HEK293 (cell line): Measurements from ENCODE around the gene C2orf81.

ENCODE experiments used
- ZNF214 ChIP-seq: fragments of 450-650 bp; formaldehyde crosslinking; IDR thresholded peaks from 2 replicates; pipeline ENCODE4 v1.5.1; 2017; ENCODE audit warnings: missing biosample characterization, mild to moderate bottlenecking, missing genetic modification characterization, borderline replicate concordance
- ZNF24 ChIP-seq: fragments of 450-650 bp; formaldehyde crosslinking; IDR thresholded peaks from 2 replicates; pipeline ENCODE4 v1.5.1; 2016; ENCODE audit warnings: missing biosample characterization, missing genetic modification characterization
- ZNF366 ChIP-seq: fragments of 450-650 bp; formaldehyde crosslinking; conservative IDR thresholded peaks from 2 replicates; pipeline ENCODE4 v1.5.1; 2016; ENCODE audit warnings: missing biosample characterization, missing genetic modification characterization
- ZNF48 ChIP-seq: fragments of 450-650 bp; formaldehyde crosslinking; IDR thresholded peaks from 2 replicates; pipeline ENCODE4 v1.5.1; 2016; ENCODE audit warnings: missing biosample characterization, missing genetic modification characterization
- ZNF792 ChIP-seq: fragments of 450-650 bp; formaldehyde crosslinking; IDR thresholded peaks from 2 replicates; pipeline ENCODE4 v1.5.1; 2016; ENCODE audit warnings: missing biosample characterization, missing genetic modification characterization
- TF ChIP-seq, protein P1 (sequence below): fragments of 450-650 bp; formaldehyde crosslinking; IDR thresholded peaks from 2 replicates; pipeline ENCODE4 v1.5.1; 2016; ENCODE audit warnings: missing biosample characterization, missing genetic modification characterization

- TF ChIP-seq, protein P1, sequence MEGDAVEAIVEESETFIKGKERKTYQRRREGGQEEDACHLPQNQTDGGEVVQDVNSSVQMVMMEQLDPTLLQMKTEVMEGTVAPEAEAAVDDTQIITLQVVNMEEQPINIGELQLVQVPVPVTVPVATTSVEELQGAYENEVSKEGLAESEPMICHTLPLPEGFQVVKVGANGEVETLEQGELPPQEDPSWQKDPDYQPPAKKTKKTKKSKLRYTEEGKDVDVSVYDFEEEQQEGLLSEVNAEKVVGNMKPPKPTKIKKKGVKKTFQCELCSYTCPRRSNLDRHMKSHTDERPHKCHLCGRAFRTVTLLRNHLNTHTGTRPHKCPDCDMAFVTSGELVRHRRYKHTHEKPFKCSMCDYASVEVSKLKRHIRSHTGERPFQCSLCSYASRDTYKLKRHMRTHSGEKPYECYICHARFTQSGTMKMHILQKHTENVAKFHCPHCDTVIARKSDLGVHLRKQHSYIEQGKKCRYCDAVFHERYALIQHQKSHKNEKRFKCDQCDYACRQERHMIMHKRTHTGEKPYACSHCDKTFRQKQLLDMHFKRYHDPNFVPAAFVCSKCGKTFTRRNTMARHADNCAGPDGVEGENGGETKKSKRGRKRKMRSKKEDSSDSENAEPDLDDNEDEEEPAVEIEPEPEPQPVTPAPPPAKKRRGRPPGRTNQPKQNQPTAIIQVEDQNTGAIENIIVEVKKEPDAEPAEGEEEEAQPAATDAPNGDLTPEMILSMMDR (tag by site-specific recombination), result no peak
- TF ChIP-seq ZNF792 (tag by site-specific recombination), result no peak
- no peak for TF ChIP-seq ZNF24 (tag by site-specific recombination)
- no peak for TF ChIP-seq ZNF366 (tag by site-specific recombination)
- TF ChIP-seq ZNF48 (tag by site-specific recombination), result no peak
- TF ChIP-seq ZNF214, result no peak
Measured at GRCh38 chr2:74373985-74374384, 47.4 kb downstream of the C2orf81 start.
